HG03520 (cell line): ENCODE measurements around the gene HBA2.
"Not testable (repeated sequence)": the region's sequence is repeated elsewhere in the genome, so short reads cannot be mapped to it uniquely, and the experiment has no call there.

Source experiments
- ATAC-seq: cut with Tn5 transposase; IDR thresholded peaks from one replicate; pipeline ENCODE4 v1.9.1; 2021; ENCODE audit warnings: mild to moderate bottlenecking, moderate library complexity; ENCODE audit not compliant: unreplicated experiment

HBA2 gene

DNA sequence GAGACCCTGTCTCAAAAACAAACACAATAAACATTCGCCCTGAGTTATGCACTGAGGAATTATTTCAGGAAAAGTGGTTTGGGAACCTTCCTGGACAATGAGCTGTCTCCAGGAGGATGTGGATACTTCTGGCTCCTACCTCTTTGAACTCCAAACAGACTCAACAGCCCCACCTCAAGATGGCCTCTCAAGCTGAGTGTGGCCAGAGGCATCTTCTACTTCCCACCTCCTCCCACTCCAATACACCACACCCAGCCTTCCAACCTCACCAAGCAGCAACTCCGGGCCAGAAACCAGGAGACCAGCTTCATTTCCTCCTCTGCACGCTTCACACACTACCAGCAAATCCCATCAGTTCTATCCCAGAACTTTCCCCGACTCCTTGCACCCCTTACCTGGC lies 19.2 kb downstream of the HBA2 start:
- no peak for ATAC-seq

DNA sequence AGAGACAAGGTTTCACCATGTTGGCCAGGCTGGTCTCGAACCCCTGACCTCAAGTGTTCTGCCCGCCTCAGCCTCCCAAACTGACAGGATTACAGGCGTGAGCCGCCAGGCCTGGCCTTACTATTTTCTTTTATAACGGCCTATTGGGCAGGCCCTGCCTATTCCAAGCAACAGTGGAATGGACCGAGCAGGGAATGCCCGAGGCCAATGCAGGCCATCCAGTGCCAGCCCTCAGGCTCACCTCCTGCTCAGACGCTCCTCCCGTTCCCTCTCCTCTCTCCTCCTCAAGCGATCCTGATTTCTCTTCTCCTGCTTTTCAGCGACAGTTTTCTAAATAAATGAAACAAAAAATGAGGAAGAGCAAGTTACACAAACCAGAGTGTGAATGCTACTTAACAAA lies 20.0 kb downstream of the HBA2 start:
- no peak for ATAC-seq

DNA sequence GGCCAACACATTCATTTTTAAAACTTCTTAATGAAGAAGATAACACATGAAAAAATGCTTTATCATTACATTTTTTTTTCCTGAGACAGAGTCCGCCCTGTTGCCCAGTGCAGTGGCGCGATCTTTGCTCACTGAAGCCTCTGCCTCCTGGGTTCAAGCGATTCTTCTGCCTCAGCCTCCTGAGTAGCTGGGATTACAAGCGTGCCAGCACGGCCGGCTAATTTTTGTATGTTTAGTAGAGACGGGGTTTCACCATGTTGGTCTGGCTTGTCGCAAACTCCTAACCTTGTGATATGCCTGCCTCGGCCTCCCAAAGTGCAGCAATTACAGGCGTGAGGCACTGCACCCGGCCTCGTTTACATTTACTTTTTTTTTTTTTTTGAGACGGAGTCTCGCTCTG lies 20.8 kb downstream of the HBA2 start:
- ATAC-seq = no peak

DNA sequence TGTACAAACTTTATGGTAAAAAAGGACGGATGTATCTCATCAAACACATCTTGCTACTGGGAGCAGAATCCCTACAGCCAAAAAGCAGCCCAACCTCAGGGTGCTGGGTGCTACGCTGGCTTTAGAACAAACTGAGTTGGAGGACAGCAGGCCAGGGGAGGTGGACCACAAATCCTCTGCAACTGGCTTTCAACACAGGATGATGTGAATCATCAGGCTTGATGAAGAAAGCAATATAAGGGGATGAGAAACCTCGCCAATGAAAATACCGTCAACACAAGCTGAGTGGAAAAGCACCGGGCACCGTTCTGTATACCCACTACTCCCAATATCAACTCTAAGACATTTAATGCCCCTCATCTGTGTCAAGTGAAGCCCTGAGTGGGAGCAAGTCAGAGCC lies 21.8 kb downstream of the HBA2 start:
- ATAC-seq = no peak

DNA sequence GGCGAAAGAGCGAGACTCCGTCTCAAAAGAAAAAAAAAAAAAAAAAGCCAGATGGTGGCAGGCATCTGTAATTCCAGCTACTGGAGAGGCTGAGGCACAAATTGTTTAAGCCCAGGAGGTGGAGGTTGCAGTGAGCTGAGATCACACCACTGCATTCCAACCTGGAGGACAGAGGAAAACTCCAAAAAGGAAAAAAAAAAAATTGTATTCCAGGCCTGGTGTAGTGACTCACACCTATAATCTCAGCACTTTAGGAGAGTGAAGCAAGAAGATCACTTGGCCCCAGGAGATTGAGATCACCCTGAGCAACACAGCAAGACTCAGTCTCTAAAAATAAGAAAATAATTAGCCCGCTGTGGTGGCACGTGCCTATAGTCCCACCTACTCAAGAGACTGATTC lies 27.7 kb downstream of the HBA2 start:
- no peak for ATAC-seq

DNA sequence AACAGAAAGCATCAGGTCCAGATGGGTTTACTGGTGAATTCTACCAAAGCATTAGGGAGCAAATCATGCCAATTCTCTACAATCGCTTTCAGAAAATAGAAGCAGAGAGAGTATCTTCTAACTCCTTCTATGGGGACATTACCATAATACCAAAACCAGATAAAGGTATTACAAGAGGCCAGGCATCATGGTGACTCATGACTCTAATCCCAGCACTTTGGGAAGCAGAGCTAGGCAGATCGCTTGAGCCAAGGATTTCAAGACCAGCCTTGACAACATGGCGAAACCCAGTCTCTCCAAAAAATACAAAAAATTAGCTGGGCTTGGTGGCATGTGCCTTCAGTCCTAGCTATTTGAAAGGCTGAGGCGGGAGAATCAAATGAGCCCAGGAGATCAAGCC lies 30.6 kb downstream of the HBA2 start:
- ATAC-seq = no peak

DNA sequence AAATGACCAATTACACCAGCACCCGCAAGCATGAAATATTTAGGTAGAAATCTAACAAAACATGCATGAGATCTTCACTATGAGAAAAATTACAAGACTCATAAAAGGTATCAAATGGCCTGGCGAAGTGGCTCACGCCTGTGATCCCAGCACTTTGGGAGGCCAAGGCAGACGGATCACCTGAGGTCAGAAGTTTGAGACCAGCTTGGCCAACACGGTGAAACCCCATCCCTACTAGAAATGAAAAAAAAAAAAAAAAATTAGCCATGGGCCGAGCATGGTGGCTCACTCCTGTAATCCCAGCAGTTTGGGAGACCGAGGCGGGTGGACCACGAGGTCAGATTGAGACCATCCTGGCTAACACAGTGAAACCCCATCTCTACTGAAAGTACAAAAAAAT lies 31.4 kb downstream of the HBA2 start:
- ATAC-seq = not testable (repeated sequence)

DNA sequence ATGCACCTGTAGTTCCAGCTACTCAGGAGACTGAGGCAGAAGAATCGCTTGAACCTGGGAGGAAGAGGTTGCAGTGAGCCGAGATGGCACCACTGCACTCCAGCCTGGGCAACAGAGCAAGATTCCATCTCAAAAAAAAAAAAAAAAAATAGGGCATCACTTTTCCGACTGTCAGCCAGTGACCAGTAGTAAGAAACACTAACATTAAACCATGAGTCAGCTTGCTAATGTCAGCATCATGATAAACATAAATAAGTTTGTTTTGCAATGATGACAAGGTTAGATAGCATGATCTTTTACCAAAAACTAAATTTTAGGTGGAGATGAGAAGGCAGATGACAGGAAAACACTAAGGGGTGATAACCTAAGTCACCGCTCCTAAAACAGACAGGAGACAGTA lies 36.7 kb downstream of the HBA2 start:
- not testable (repeated sequence) for ATAC-seq

DNA sequence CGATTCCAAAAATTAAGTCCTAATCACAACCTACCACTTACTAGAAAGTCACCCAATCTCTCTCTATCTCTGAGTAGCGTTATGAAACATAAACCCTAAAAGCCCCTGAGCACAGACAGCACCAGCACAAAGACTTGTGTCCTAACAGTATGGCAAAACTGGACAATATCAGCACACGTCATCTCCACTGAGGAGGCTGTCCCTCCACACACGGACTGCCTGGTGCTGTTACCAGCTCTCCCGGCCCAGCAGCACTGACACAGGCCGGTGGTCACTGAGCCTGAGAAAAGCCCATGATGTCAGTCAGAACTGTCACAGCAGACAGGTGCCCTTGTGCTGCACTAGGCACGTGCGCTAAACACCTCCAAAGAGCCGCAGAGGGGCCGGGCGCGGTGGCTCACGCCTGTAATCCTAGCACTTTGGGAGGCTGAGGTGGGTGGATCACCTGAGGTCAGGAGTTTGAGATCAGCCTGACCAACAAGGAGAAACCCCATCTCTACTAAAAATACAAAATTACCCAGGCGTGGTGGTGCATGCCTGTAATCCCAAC lies 39.0 kb downstream of the HBA2 start:
- not testable (repeated sequence) for ATAC-seq

DNA sequence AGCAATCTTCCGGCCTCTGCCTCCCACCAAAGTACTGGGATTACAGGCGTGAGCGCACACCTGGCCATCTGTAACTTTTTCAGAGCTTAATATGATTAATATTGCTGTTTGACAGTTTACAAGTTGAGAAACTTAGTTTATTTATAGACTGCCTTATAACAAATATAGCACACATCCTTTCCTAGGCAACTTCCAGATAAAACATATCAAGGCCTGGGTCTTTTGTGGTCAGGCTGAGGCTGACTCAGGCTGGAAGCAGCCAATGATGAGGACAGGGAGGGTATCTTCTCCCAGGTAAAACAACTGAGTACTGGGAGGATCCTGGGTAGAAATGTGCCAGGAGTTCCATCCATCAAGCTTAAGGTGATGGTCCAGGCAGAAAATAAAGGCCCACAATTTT lies 40.3 kb downstream of the HBA2 start:
- no peak for ATAC-seq

DNA sequence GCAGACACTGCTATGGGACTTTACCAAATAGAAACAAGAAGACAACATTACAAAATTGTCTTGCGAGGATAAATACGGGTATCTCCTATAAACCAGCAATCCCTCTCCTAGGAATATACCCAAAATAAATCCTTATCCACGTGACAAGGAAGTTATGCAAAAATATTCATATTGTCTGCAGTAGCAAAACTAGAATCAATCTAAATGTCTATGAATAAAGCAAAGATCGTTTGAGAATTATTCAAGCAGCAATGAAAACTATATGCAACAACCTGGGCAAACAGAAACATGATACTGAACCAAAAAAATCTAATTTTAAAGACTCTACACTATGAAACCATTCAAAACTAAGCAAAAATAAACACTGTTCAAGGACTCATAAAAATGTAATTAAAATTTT lies 47.3 kb downstream of the HBA2 start:
- ATAC-seq = no peak
